Tibial nerve (tissue), 3 donors: ENCODE results near the gene TNIK.

Source experiments
- CTCF ChIP-seq, 5 experiments: fragments of 200-600 bp in 3 of 5; fragments of 450-650 bp in 2 of 5; sonication (generic) in 3 of 5; IDR thresholded peaks; one replicate each; pipeline ENCODE4 v1.5.1; 2016 to 2019; ENCODE audit warnings: antibody characterized with exemption in 5 of 5, mild to moderate bottlenecking in 3 of 5, moderate library complexity in 2 of 5
- POLR2A ChIP-seq, 2 donors: fragments of 450-650 bp; IDR thresholded peaks; one replicate each; pipeline ENCODE4 v1.6.1; 2017; ENCODE audit warnings: antibody characterized with exemption in 2 of 2, mild to moderate bottlenecking in 2 of 2, moderate library complexity in 2 of 2

- TF ChIP-seq CTCF (IDR thresholded peaks at IDR 0.05) (no peak), POLR2A (IDR thresholded peaks at IDR 0.05) (no peak)
Measured at GRCh38 chr3:171417137-171417536, 43.1 kb downstream of the TNIK start.
